B cell (primary cell): ENCODE results near the gene TIMM17A.

Source experiments
- CTCF ChIP-seq: fragments of 200-600 bp; IDR thresholded peaks from one replicate; pipeline ENCODE4 v1.8.0; 2022; ENCODE audit warnings: antibody characterized with exemption, mild to moderate bottlenecking
- EZH2 ChIP-seq: IDR thresholded peaks from 2 replicates; pipeline ENCODE4 v1.6.1; 2012; ENCODE audit warnings: borderline replicate concordance, low read depth, mild to moderate bottlenecking, moderate library complexity, low read length; ENCODE audit not compliant: insufficient read depth, poor library complexity, severe bottlenecking

GRCh38 chr1:201968202-201968925 lies 13.1 kb downstream of the TIMM17A start:
- TF ChIP-seq CTCF (no peak), EZH2 (no peak)
